ENCODE measurements around the gene CEBPZOS.

The CEBPZOS gene

GRCh38 chr2:37196320-37197195 is at the start of gene CEBPZOS:
Gene CEBPZOS, plus strand, starts transcription at chr2:37196496. Its CDS starts 3,209 bp downstream, at chr2:37199705.
- DNase-seq, result peak; percentile 54 to 80

GRCh38 chr2:37148325-37148724 is 48.0 kb upstream of the CEBPZOS start:
- no peak for DNase-seq

DNA sequence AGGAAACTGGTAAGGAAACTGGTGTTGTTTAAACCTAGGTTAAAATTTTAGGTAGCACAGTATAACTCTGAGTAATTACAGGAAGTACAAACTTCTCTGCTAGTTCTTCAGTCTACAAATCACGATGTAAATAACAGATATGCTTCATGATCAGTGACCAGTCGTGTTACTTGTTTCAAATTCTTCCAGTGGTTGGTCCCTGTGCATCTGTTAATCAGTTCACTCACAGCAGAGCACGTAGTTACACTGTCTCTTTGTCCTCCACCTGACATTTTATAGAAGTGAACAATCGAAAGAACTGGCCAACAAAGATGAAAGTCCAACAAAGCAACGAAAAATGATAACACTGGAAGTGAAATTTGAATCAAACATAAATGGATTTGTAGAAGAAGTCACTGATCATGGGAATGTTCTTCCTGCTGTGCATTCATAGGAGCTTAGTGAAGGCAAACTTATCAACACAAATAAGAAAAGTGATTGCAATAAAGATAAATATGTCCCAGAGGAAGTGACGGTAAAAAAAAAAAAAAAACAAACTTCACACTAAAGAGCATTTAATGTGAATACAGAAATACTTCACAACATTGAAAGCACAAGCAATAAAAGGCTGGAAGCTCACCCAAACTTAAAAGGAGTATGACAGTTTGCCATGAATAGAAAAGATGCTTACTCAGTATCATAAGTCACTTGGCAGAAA is 46.5 kb upstream of the CEBPZOS start:
- DNase-seq, result no peak

GRCh38 chr2:37153224-37153623 is 43.1 kb upstream of the CEBPZOS start:
- DNase-seq, result no peak

- DNase-seq, result no peak
These were observed 41.5 kb upstream of the CEBPZOS start for GRCh38 chr2:37154785-37155184.

DNA sequence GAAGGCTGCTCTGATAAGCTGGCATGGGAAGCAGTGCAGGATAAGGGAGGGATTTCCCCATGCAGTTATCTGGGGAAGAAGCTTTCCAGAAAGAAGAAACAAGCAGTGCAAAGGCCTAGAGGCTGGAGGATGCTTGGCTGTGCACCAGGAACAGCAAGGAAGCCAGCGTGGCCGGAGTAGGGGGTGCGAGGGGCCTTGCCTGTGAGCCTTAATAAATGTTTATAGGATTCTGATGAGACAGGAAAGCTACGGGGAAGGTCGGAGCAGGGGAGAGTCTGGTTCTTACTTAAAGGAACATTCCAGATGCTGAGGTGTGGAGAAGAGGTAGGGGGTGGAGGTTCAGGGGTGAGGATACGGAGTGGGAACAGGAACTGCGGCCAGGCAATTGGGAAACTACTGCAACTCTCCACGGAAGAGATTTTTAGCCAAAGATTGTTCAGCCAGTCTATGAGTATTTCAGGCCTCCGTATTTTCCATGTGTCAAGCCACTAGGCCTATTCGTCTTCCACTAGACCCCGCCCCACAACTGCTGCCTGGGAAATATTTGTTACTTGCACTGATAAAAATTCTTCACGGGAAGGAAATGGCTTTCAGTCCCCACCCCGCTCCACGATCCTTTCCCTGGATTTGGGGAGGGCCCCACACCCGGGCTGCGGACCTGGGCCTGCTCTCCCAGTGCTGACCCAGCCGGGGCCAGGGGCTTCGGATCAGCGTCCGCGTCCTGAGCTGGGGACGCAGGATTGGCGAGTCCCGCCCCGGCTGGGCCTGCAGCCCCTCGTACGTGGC is 40.0 kb upstream of the CEBPZOS start:
- DNase-seq, result peak; percentile 36 to 75

GRCh38 chr2:37156857-37157714 is 39.2 kb upstream of the CEBPZOS start, which contains the start of gene EIF2AK2:
Gene EIF2AK2, minus strand, starts transcription at chr2:37156980. Its CDS starts 9,174 bp downstream, at chr2:37147806.
- peak; percentile 49 to 91 for DNase-seq

GRCh38 chr2:37164757-37165156 is 31.5 kb upstream of the CEBPZOS start:
- no peak for DNase-seq

- no peak for DNase-seq
These were observed 28.6 kb upstream of the CEBPZOS start for GRCh38 chr2:37167636-37168180.

DNA sequence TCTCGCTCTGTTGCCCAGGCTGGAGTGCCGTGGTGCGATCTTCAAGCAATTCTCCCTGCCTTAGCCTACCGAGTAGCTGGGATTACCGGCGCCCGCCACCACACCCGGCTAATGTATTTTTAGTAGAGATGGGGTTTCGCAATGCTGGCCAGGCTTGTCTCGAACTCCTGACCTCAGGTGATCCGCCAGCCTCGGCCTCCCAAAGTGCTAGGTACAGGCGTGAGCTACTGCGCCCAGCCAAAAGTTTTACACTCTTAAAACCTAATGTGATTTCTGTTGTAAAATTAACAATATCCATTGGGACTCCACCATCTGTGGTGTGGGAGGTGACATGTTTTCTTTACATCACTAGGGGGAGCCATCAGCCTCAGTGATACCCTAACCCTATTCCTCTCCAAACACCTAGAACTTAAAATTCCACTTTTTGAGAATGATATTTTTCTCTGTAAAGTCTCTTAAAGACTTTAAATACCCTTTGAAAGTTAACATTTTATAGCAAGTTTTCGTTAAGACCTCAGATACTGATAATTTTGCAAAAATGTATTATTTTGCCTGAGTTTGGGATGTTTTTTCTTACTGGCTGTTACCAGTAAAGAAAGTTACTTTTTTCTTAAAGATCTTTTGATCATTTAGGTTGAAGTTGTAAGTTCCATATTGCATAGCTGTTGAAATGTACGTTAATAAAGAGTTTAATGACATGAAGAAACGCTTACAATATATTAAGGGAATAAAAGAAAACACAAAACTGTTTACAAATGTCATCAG is 27.9 kb upstream of the CEBPZOS start:
- DNase-seq, result peak; percentile 9 to 46

DNA sequence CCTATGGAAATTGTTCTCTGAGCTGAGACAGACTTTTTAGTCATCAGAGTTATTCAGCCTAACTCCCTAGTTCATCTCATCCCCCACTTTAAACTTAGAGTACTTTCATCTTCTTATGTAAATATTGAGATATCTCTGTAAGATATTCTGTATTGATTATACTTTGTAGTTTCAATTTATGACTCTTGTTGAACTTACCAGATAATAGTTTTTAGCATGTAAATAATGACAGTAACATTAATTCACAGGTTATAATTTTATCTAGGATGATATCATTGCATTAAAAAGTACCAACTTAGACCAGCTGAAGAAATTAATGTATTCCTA is 24.7 kb upstream of the CEBPZOS start:
- no peak for DNase-seq

- DNase-seq, result no peak
These were observed 22.6 kb upstream of the CEBPZOS start for GRCh38 chr2:37173741-37174140.

GRCh38 chr2:37180006-37180639 is 16.2 kb upstream of the CEBPZOS start:
- no peak for DNase-seq

DNA sequence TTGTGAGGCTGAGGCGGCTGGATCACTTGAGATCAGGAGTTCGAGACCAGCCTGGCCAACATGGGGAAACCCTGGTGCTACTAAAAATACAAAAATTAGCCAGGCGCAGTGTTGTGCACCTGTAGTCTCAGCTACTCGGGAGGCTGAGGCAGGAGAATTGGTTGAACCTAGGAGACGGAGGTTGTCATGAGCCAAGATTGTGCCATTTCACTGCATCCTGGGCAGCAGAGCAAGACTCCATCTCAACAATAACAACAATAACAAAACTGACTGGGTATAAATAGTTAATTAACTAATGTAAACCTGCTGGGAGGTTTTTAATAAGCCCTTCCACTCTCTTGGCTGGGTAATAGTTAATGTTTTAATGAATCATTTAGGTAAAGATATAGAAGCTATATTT is 15.7 kb upstream of the CEBPZOS start:
- no peak for DNase-seq

- no peak for DNase-seq
These were observed 14.3 kb upstream of the CEBPZOS start for GRCh38 chr2:37181726-37182684.

- no peak for DNase-seq
These were observed 7.7 kb upstream of the CEBPZOS start, which contains the start of gene SULT6B1 for GRCh38 chr2:37188570-37188969. Gene SULT6B1, minus strand, starts transcription at chr2:37188670. Its CDS starts 30 bp downstream, at chr2:37188640.

DNA sequence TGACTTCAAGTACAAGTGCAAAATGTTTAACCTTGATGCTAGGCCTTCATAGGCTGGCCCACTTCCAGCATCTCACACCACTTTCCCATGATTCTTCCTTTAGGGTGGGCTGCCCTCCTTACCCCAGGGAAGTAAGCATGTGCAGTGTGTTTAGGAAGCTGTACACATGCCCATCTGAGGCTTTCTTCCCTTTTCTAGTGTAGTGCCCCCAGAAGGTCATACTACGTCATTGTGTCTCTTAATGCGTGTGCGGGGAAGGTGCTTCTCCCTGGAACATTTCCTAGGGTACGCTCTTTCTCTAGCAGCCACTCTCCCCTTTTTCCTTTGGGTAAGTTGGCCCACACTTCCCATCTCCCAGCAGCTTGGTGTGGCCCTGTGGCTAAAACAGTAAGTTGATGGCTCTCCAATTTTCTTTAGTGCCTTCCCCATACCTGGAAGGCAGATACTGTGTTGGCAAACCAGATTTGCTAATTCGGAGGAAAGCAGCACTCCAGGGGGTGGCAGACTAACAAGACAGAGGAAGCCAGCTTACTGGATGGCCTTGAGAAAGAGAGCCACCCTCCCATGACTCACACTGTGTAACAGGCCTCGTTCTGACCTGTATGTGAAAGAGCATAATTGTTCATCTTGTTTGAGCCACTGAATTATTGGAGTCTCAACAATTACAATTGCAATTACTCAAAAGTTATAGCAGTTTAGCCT is 6.7 kb upstream of the CEBPZOS start:
- no peak for DNase-seq

GRCh38 chr2:37190290-37190689 is 6.0 kb upstream of the CEBPZOS start:
- no peak for DNase-seq

DNA sequence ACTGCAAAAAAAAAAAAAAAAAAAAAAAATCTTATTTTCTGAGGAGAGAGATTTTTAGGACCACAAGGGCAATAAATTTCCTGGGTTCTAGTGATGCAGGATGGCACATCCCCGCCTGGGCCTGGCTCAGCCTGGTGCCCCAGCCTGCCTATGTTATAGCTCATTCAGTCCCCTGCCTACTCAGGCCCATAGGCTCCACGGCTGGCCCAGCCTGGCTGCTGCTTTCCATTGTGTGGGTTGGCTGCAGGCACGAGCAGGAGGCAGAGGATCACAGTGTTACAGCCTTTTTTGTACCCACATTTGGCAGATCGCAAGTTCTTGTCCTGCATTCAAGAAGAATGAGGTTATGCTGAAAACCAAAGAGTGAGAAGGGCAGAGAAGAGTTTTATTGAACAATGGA is 5.0 kb upstream of the CEBPZOS start:
- no peak for DNase-seq
